Measurements from ENCODE around the gene GNG14. TPM values are rescaled to one million over a fixed set of nuclear protein-coding genes. Genes with fewer than 3 reads are reported as not detected.

Gene GNG14
- total RNA-seq, 4 donors from 2014 or later = not detected

- H3K4me3 ChIP-seq = no peak overlapping the region
- no peaks in the 10 kb centered on the region for H3K36me3 ChIP-seq
- intact Hi-C loops (cut with DNase I; ENCODE audit: low total_unique reads) = no loop called here
Measured at GRCh38 chr19:12715102-12715501, 27.3 kb downstream of the GNG14 start.

GRCh38 chr19:12715929-12716328 is 28.1 kb downstream of the GNG14 start:
- H3K36me3 ChIP-seq = no peaks in the 10 kb centered on the region

More at GRCh38 chr19:12715102-12715501, 27.3 kb downstream of the GNG14 start:
- DNase-seq = no peak
- Histone ChIP-seq H3K27ac (no peak overlapping the region), H3K9me3 (no peaks in the 10 kb centered on the region), H3K27me3 (no peaks in the 10 kb centered on the region), H3K4me1 (peaks cover 0 to 1% of the 10 kb centered on the region in 2 donors)
- TF ChIP-seq CTCF (IDR thresholded peaks at IDR 0.05) (no peak), POLR2A (IDR thresholded peaks at IDR 0.05) (no peak)

GRCh38 chr19:12720296-12720695 is 32.5 kb downstream of the GNG14 start:
- peaks cover 4 to 5% of the 10 kb centered on the region in 2 donors for H3K4me1 ChIP-seq
- intact Hi-C loops (cut with DNase I; ENCODE audit: low total_unique reads) = no loop called here
- TF ChIP-seq CTCF (IDR thresholded peaks at IDR 0.05) = no peak
- no peak for TF ChIP-seq POLR2A (IDR thresholded peaks at IDR 0.05)
- peak overlapping the region; percentile 98 for H3K27ac ChIP-seq
- no peak for DNase-seq
- H3K9me3 ChIP-seq = no peaks in the 10 kb centered on the region
- no peaks in the 10 kb centered on the region for H3K36me3 ChIP-seq
- peak overlapping the region in 1 of 2 donors; percentile 86 for H3K4me3 ChIP-seq
- H3K27me3 ChIP-seq = no peaks in the 10 kb centered on the region

More at GRCh38 chr19:12715929-12716328, 28.1 kb downstream of the GNG14 start:
- no peak overlapping the region for H3K27ac ChIP-seq
- H3K4me3 ChIP-seq = no peak overlapping the region
- no peaks in the 10 kb centered on the region for H3K9me3 ChIP-seq
- no peak for DNase-seq
- TF ChIP-seq CTCF (IDR thresholded peaks at IDR 0.05) (no peak), POLR2A (IDR thresholded peaks at IDR 0.05) (no peak)
- H3K4me1 ChIP-seq = peaks cover 4 to 5% of the 10 kb centered on the region in 2 donors
- intact Hi-C loops (cut with DNase I; ENCODE audit: low total_unique reads) = no loop called here
- no peaks in the 10 kb centered on the region for H3K27me3 ChIP-seq

- no peaks in the 10 kb centered on the region for H3K36me3 ChIP-seq
- H3K27ac ChIP-seq = peak overlapping the region; percentile 98
- no peaks in the 10 kb centered on the region for H3K27me3 ChIP-seq
- TF ChIP-seq POLR2A (IDR thresholded peaks at IDR 0.05) = no peak
- TF ChIP-seq CTCF (IDR thresholded peaks at IDR 0.05) = no peak
- H3K4me1 ChIP-seq = peaks cover 4 to 5% of the 10 kb centered on the region in 2 donors
- peak overlapping the region; percentile 71 to 86 for H3K4me3 ChIP-seq
- intact Hi-C loops (cut with DNase I; ENCODE audit: low total_unique reads) = no loop called here
- H3K9me3 ChIP-seq = no peaks in the 10 kb centered on the region
- peak in 1 of 2 donors; percentile 43 for DNase-seq
Measured at GRCh38 chr19:12720851-12721655, 33.3 kb downstream of the GNG14 start.
